ENCODE measurements around the gene MBOAT2. TPM values are rescaled to one million over a fixed set of nuclear protein-coding genes. Genes with fewer than 3 reads are reported as not detected.

Gene MBOAT2
- total and polyA plus RNA-seq, 12 donors = 0.24 to 9.6 (median 2.3) TPM

GRCh38 chr2:8893978-8894820, 109.3 kb downstream of the MBOAT2 start:
- Histone ChIP-seq H3K4me1 (replicated peaks in 1 of 2) (no peaks in the 10 kb centered on the region), H3K36me3 (replicated peaks in 1 of 2) (no peaks in the 10 kb centered on the region), H3K4me3 (no peak overlapping the region), H3K27ac (no peak overlapping the region), H3K9me3 (replicated peaks in 1 of 3) (no peaks in the 10 kb centered on the region), H3K27me3 (no peaks in the 10 kb centered on the region)
- intact Hi-C loops (cut with DNase I) = no loop called here
- 85 to 90% (median 90%) methylated on average over 19 of the region's 19 CpGs for WGBS, 4 donors
- TF ChIP-seq POLR2A (IDR thresholded peaks at IDR 0.05) (no peak), CTCF (IDR thresholded peaks at IDR 0.05) (no peak)
- no peak for DNase-seq

- no peaks in the 10 kb centered on the region for H3K4me1 ChIP-seq (replicated peaks in 1 of 2)
- TF ChIP-seq CTCF (IDR thresholded peaks at IDR 0.05) = no peak
- TF ChIP-seq POLR2A (IDR thresholded peaks at IDR 0.05) = no peak
- H3K4me3 ChIP-seq = no peak overlapping the region
- no peak for DNase-seq
- intact Hi-C loops (cut with DNase I) = no loop called here
- no peaks in the 10 kb centered on the region for H3K36me3 ChIP-seq (replicated peaks in 1 of 2)
- 85 to 91% (median 86%) methylated on average over 1 of the region's 1 CpG for WGBS, 4 donors
- no peak overlapping the region for H3K27ac ChIP-seq
- no peaks in the 10 kb centered on the region for H3K9me3 ChIP-seq (replicated peaks in 1 of 3)
- H3K27me3 ChIP-seq = no peaks in the 10 kb centered on the region
Measured at GRCh38 chr2:8893474-8893873, 110.0 kb downstream of the MBOAT2 start.

GRCh38 chr2:8892111-8892510, 111.4 kb downstream of the MBOAT2 start:
- Histone ChIP-seq H3K4me1 (replicated peaks in 1 of 2) (no peaks in the 10 kb centered on the region), H3K27ac (no peak overlapping the region), H3K36me3 (replicated peaks in 1 of 2) (no peaks in the 10 kb centered on the region), H3K27me3 (no peaks in the 10 kb centered on the region), H3K9me3 (replicated peaks in 1 of 3) (no peaks in the 10 kb centered on the region), H3K4me3 (no peak overlapping the region)
- intact Hi-C loops (cut with DNase I) = no loop called here
- no peak for DNase-seq
- no peak for TF ChIP-seq CTCF (IDR thresholded peaks at IDR 0.05)
- no peak for TF ChIP-seq POLR2A (IDR thresholded peaks at IDR 0.05)
- WGBS, 4 donors = 74 to 85% (median 78%) methylated on average over 2 of the region's 2 CpGs

GRCh38 chr2:8889978-8890377, 113.5 kb downstream of the MBOAT2 start:
- Histone ChIP-seq H3K4me3 (no peak overlapping the region), H3K27me3 (no peaks in the 10 kb centered on the region), H3K9me3 (replicated peaks in 1 of 3) (no peaks in the 10 kb centered on the region), H3K36me3 (replicated peaks in 1 of 2) (no peaks in the 10 kb centered on the region), H3K4me1 (replicated peaks in 1 of 2) (no peaks in the 10 kb centered on the region), H3K27ac (no peak overlapping the region)
- intact Hi-C loops (cut with DNase I) = no loop called here
- no peak for DNase-seq
- WGBS, 4 donors = 82 to 92% (median 88%) methylated on average over 7 of the region's 7 CpGs
- TF ChIP-seq CTCF (IDR thresholded peaks at IDR 0.05) = no peak

Data from adrenal gland (tissue), 12 donors.